Stimulated activated memory B cell treated with anti-CD40 and anti-IgM and Interleukin-4, amounts not matched to agents 10 μg/mL and 1 μg/mL and 100 μg/mL, for 72 hours (primary cell): ENCODE data around the gene LRRC57.

Source experiments
- ATAC-seq: fragments of 150-1000 bp; cut with Tn5 transposase; 2 replicates; pipeline ENCODE4 v1.10.0; 2021
- H3K27ac Mint-ChIP-seq: one replicate; pipeline ENCODE4 v1.8.0; 2022; ENCODE audit warnings: mild to moderate bottlenecking, mixed read lengths
- H3K27me3 Mint-ChIP-seq: one replicate; pipeline ENCODE4 v1.8.0; 2022; ENCODE audit warnings: mixed read lengths
- H3K36me3 Mint-ChIP-seq: one replicate; pipeline ENCODE4 v1.8.0; 2022; ENCODE audit warnings: mixed read lengths
- H3K4me1 Mint-ChIP-seq: one replicate; pipeline ENCODE4 v1.8.0; 2022; ENCODE audit warnings: mixed read lengths
- H3K4me3 Mint-ChIP-seq: one replicate; pipeline ENCODE4 v1.8.0; 2022; ENCODE audit warnings: mild to moderate bottlenecking, moderate library complexity, mixed read lengths
- H3K9me3 Mint-ChIP-seq: one replicate; pipeline ENCODE4 v1.8.0; 2022; ENCODE audit warnings: mixed read lengths

The LRRC57 gene

DNA sequence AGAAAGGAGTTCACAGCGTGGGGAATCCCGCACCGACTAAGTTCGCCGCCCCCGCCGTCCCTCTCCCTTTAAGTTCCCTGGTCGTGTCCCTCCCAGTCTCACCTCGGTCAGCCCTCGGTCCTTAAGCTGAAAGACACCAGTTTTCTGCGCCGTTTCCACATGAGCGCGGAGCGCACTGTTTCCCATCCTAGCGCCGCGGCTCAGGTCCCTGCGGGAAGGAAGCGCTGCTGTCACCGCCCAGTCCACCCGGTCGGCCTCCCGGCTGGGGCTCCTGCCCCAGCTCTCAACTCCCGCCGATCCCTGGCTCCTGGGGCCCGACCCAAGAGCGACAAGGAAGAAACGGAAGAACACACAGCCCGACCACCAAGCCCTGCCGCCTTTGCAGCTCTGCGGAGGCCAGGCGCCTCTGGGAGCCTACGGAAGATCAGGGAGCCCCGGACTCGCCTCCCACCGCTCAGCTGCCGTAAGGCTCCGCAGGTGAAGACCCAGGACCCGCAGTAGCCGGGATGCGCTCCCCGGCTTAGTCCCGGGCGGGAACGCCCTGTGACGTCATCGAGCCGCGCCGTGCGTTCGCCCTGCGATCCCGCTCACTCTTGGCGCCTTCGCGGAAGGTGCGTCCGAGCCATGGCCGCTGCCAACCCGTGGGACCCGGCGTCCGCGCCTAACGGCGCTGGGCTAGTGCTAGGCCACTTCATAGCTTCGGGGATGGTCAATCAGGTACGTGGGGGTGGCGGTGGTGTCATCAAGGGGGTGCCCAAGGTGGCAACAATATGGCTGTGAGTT, at the start of gene LRRC57, which contains the start of gene HAUS2:
TSS of gene LRRC57 (minus strand) at position 545 of the 783 bp plus-strand sequence. CDS start at position 186, 359 bp downstream.
TSS of gene HAUS2 (plus strand) at position 590 of the 783 bp plus-strand sequence. CDS start at position 625, 35 bp downstream.
- ATAC-seq = peak; percentile 94
- Mint-ChIP-seq H3K4me3 (peak within 1 kb of the TSS; percentile 89), H3K27ac (peak within 1 kb of the TSS; percentile 92), H3K27me3 (no peaks in the 10 kb centered on the region), H3K9me3 (no peaks in the 10 kb centered on the region), H3K36me3 (peaks cover 7% of the 10 kb centered on the region), H3K4me1 (peaks cover 51% of the 10 kb centered on the region)

DNA sequence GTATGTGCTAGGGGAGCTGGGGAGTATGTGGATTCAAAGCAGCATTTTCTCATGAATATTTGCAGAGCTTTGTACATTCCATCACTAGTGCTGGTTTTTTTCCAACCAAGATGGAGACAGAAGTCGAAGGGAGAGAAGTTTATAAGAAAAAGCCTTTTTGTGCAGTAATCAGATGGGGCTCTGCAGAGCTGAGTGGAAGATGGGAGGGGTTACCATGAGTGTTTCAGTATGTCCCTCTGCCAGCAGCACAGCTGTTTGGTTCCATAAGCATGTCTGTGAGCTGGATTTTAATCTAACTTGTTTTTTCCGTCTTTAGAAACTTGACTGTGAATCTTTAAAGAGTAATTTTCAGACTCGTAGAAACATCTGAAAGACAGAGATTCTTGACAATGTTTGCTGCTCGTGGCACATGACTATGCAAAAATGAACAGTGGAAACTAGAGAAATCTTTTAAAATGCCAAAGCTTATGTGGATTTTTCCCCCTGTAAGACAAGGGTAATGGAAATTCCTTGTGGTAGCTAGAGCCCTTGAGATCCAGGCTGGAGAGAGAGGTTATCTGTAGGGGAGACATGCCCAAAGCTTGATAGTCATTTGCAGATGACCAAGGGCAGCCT, 47.1 kb upstream of the LRRC57 start:
- Mint-ChIP-seq H3K27ac (no peak overlapping the region), H3K36me3 (peaks cover 16% of the 10 kb centered on the region)
- no peak for ATAC-seq

DNA sequence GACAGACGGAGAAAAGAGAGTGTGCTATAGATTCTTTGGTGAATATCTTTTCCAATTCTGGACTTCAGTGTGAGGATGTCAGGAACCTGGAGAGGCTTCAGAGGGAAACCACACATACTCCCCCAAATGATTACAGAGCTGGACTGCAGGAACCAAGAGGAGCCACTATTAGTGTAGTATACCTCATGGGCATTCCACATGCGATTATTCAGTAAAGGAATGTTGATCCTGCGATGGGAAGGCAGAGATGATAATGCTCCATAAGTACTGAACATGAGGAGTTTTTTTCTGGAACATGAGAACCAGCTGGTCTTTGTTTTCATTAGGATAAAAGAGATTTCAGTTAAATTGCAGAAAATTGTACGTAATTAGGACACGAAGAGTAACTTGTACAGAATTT, 45.5 kb upstream of the LRRC57 start:
- Mint-ChIP-seq H3K27ac (no peak overlapping the region), H3K4me1 (no peaks in the 10 kb centered on the region), H3K27me3 (no peaks in the 10 kb centered on the region), H3K36me3 (peaks cover 5% of the 10 kb centered on the region), H3K4me3 (no peak overlapping the region), H3K9me3 (no peaks in the 10 kb centered on the region)
- no peak for ATAC-seq

More for the DNA sequence above, 47.1 kb upstream of the LRRC57 start:
- Mint-ChIP-seq H3K27me3 (no peaks in the 10 kb centered on the region), H3K9me3 (no peaks in the 10 kb centered on the region), H3K4me3 (no peak overlapping the region), H3K4me1 (no peaks in the 10 kb centered on the region)

DNA sequence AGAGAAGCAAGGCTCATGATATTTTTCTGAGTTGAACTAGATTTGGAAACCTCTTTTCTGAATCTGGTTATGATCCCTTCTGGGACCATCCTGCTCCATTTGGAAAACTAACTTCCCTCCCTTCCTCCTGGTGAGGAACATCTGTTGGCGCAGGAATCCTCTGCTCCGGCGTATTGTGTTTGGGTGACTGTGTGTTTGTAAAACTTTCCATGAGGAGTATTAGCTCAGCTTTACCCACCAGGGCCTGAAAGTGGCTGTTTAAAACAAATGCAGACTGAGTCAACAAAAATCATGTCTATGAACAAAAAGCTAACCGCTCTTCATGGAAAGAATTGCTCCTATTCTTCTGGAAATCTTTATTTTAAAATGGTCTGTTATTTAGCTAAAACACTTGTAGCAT, 44.5 kb upstream of the LRRC57 start:
- Mint-ChIP-seq H3K27me3 (no peaks in the 10 kb centered on the region), H3K4me1 (no peaks in the 10 kb centered on the region), H3K27ac (no peak overlapping the region), H3K36me3 (peaks cover 10% of the 10 kb centered on the region), H3K9me3 (no peaks in the 10 kb centered on the region), H3K4me3 (no peak overlapping the region)
- ATAC-seq = no peak

DNA sequence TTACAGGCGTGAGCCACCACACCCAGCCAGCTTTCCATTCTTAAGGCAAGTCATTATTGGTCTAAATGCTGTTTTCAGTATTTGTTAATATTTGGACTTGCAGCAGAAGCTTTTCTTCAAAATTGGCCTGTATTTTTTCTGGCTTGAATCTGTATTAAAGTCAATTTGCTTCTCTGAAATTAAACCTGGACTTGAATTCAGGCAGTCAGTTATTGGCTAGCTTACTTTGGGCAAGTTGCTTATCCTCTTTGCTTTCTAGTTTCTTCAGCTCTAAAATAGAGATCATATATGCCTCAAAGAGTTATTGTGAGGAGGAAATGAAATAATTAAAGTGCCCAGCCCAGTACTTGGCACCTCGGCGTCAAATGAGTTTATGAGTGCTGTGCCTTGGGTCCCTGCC, 44.1 kb upstream of the LRRC57 start:
- Mint-ChIP-seq H3K27ac (no peak overlapping the region), H3K4me1 (no peaks in the 10 kb centered on the region), H3K9me3 (no peaks in the 10 kb centered on the region), H3K4me3 (no peak overlapping the region), H3K27me3 (no peaks in the 10 kb centered on the region), H3K36me3 (peaks cover 14% of the 10 kb centered on the region)
- ATAC-seq = no peak

DNA sequence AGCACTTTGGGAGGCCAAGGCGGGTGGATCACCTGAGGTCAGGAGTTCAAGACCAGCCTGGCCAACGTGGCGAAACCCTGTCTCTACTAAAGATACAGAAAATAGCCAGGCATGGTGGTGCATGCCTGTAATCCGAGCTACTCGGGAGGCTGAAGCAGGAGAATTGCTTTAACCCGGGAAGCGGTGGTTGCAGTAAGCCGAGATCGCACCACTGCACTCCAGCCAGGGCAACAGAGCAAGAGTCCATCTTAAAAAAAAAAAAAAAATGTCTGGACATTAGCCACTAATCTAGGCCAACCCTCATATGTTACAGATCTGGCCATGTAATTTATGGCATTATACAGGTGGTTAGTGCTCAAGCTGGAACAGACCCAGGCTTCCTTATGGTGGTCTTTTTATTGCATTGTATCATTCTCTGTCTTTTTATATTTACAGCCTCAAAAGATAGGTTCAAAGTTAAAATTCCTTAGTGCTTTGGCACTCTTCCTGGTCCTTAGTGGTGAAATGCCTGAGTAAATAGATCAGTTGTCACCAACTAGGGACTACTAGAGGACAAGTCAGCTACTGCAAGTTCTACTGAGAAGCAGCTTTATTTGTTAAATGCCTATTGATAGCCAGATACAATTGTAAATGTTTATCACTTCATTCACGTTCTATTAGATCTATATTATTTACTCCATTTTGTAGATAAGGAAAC, 42.8 kb upstream of the LRRC57 start:
- Mint-ChIP-seq H3K9me3 (no peaks in the 10 kb centered on the region), H3K27me3 (no peaks in the 10 kb centered on the region), H3K4me3 (no peak overlapping the region), H3K36me3 (peaks cover 15% of the 10 kb centered on the region), H3K4me1 (no peaks in the 10 kb centered on the region), H3K27ac (no peak overlapping the region)
- ATAC-seq = no peak

DNA sequence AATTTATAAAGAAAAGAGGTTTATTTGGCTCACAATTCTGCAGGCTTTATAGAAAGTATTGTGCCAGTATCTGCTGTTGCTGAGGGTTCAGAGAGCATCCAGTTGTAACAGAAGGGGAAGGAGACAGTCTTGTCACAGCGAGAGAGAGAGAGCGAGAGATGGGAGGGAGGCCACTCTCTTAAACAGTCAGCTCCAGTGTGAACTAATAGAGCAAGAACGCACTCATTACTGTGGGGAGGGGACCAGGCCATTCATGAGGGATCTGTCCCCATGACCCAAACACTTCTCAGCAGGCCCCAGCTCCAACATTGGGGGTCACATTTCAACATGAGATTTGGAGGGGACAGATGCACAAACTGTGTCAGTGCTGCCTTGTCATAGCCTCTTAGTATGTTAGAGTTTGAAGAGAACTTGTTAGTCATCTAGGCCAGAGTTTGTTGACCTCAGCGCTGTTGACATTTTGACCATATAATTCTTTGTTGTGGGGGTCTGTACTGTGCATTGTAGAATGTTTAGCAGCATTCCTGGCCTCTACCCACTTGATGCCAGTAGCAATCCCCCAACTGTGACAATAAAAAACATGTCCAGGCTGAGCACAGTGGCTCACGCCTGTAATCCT, 42.1 kb upstream of the LRRC57 start:
- Mint-ChIP-seq H3K27me3 (no peaks in the 10 kb centered on the region), H3K4me1 (no peaks in the 10 kb centered on the region), H3K36me3 (peaks cover 15% of the 10 kb centered on the region), H3K27ac (no peak overlapping the region), H3K9me3 (no peaks in the 10 kb centered on the region), H3K4me3 (no peak overlapping the region)
- ATAC-seq = no peak

DNA sequence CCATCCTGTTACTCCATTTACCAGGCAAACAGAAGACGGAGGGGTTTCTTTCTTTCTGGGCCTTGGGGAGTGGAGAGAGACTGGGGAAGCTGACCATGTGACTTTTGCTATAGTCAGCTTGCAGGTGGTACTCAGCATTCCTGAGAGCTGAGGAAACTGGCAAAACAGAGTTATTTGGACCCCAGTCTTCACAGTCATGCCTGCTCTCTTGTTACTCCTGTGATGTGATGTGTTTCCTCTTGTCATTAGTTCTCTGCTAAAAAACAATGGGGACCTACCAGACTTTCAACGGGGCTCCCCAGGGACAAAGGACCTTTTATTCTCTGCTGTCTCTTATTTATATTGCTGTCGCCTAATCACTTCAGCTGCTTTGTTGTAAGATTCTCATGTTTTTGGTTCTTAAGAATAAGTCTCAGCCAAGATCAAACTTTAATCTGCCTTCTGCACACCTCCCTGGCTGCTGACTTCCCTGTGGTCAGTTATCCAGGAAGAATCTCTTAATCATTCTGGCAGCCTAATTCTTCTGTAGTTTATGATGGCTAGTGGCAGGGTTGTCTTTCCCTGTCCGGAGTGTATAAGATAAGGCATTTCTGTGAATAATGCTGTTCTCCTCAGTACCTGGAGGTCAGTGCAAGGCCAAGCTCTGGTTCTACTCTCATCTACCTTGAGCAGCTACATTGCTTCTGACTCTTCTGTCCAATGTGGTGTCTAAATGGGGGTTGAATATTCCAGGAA, 35.6 kb upstream of the LRRC57 start:
- H3K27me3 Mint-ChIP-seq = no peaks in the 10 kb centered on the region
- no peak overlapping the region for H3K4me3 Mint-ChIP-seq
- ATAC-seq = no peak
- peaks cover 17% of the 10 kb centered on the region for H3K4me1 Mint-ChIP-seq
- H3K36me3 Mint-ChIP-seq = peaks cover 10% of the 10 kb centered on the region
- H3K27ac Mint-ChIP-seq = no peak overlapping the region
- no peaks in the 10 kb centered on the region for H3K9me3 Mint-ChIP-seq

DNA sequence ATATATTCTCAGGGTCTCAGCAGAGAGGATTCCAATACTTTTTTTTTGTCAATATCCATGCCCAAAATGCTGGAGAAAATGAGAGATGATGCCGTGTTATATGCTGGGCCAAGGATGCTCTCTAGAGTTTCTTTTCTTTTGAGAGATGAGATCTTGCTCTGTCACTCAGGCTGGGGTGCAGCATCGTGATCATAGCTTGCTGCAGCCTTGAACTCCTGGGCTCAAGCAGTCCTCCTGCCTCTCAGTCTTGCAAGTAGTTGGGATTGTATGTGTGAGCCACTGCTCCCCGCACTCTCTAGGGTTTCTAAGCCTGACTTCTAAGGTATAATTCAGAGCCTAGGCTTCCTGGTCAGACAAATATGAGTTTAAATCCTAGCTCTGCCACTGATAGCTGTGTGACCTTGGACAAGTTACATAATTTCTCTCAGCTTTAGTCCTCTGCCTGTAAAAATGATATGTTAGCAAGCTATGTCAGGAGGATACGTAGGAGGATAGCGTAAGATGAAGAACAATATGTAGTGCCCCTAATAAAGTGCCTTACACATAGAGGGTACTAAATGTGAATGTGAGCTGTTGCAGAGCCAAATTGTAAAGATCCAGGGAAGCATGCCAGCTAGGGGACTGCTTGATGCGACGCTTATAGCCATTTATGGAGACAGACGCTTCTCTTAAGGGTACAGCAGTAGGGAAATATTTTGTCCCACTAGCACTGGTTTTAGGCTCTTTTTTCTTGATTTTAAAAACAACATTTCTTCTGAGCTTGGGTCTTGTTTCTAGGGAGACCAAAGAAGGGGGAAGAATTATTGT, 34.2 kb upstream of the LRRC57 start:
- H3K4me3 Mint-ChIP-seq = no peak overlapping the region
- no peaks in the 10 kb centered on the region for H3K9me3 Mint-ChIP-seq
- H3K27ac Mint-ChIP-seq = no peak overlapping the region
- no peaks in the 10 kb centered on the region for H3K27me3 Mint-ChIP-seq
- peaks cover 23% of the 10 kb centered on the region for H3K4me1 Mint-ChIP-seq
- no peak for ATAC-seq
- H3K36me3 Mint-ChIP-seq = peaks cover 1% of the 10 kb centered on the region

DNA sequence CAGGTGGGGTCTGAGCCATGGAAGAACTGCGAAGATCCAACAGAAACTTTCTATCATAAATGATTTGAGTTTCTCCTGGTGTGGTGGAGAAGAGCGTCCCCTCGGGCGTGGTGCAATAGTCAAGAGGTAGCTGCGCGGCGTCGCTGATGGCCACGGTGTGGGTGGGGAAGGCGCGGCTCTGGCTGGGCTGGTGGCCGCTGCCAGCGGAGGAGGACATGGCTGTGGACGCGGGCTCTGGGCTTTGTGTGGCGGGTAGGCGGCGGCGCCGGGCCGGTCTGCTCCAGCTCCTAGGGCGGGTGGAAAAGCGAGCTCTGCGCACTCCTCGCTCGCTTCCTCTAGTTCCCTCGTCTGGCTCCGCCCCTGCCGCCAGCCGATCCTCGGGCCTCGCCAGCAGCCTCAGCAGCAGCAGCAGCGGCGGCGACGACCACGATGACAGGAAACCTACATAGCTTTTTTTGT, 32.7 kb upstream of the LRRC57 start:
- ATAC-seq = peak; percentile 95
- H3K4me3 Mint-ChIP-seq = peak overlapping the region; percentile 80
- H3K27ac Mint-ChIP-seq = peak overlapping the region; percentile 70
- H3K4me1 Mint-ChIP-seq = peaks cover 29% of the 10 kb centered on the region
- H3K27me3 Mint-ChIP-seq = no peaks in the 10 kb centered on the region
- no peaks in the 10 kb centered on the region for H3K36me3 Mint-ChIP-seq
- H3K9me3 Mint-ChIP-seq = no peaks in the 10 kb centered on the region

DNA sequence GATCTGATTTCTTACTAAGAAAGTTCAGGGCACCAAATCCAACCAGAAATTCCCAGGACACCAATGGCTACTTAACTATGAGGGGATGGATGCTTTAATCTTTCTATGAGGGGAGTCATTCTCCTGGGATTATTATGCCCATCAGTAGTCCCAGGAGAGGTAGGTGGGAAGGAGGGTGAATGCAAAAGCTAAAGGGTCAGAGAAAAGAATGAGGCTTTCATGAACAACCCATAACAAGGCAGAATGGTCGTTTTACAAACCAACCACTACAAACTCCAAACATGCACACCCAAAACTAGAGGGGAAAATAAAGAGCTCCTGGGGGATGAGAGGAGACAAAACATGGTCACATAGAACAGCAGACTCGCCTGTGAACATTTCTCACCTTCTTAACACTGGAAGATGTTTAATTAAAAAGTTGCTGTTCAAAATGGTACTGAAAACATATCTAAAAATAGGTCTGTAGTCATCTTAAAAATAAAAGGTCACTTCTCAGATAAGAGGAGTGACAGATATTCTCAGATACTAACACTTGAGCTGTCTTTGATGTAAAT, 30.5 kb upstream of the LRRC57 start:
- Mint-ChIP-seq H3K27ac (peak overlapping the region; percentile 3), H3K4me3 (no peak overlapping the region), H3K9me3 (no peaks in the 10 kb centered on the region), H3K4me1 (peaks cover 41% of the 10 kb centered on the region), H3K27me3 (no peaks in the 10 kb centered on the region), H3K36me3 (no peaks in the 10 kb centered on the region)
- ATAC-seq = no peak

DNA sequence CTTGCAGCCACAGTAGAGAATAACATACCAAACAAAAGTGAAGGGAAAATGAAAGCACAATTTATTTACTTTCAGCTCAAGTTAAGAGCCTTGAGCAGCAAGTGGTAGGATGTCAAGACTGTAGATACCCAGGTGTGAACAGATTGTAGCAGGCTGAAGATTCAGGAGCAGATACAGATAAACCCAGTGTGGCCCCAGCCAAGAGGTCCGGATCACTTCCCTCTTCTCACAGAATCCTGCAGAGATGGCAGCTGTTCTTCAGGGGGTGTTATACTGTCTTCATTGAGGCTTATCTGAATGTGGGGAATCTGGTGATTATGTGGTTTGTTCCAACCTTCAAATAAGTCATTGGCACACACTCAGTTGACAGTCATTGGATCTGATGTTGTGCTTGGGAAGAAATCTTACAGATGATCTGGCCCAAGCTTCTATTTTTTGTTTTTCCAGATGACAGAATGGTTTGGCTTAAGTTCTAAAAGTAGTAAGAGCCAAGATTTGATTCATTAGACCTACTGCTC, 29.0 kb upstream of the LRRC57 start:
- Mint-ChIP-seq H3K4me3 (no peak overlapping the region), H3K4me1 (peaks cover 41% of the 10 kb centered on the region)

DNA sequence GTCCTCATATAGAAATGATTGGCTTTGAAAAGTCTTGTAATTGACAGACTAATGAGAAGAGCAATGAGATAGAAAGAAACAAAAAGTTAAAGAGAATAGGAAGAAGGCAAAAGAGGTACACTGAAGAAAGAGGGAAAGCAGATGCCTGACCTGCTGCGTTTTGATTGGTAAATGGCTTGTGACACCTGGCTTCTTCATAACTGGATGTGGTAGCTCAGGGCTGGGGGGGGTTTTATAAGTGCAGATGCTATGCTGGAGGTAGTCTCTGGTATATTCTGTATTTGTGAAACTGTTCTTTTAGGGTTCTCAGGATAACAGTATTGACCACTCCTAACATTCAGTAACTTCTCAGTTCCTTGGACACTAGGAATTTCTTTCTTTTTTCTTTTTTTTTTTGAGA, 28.2 kb upstream of the LRRC57 start:
- Mint-ChIP-seq H3K4me1 (peaks cover 41% of the 10 kb centered on the region), H3K9me3 (no peaks in the 10 kb centered on the region), H3K27me3 (no peaks in the 10 kb centered on the region), H3K36me3 (no peaks in the 10 kb centered on the region), H3K4me3 (peak overlapping the region; percentile 88), H3K27ac (no peak overlapping the region)
- ATAC-seq = no peak

More for the DNA sequence above, 29.0 kb upstream of the LRRC57 start:
- Mint-ChIP-seq H3K9me3 (no peaks in the 10 kb centered on the region), H3K27me3 (no peaks in the 10 kb centered on the region), H3K27ac (no peak overlapping the region), H3K36me3 (no peaks in the 10 kb centered on the region)
- ATAC-seq = no peak
